ENCODE measurements around the gene PAPPA. TPM values are rescaled to one million over a fixed set of nuclear protein-coding genes. Genes with fewer than 3 reads are reported as not detected.

The PAPPA gene
- total RNA-seq, 4 donors from 2014 or later: 1.0 to 5.0 (median 2.8) TPM

- no peak overlapping the region for H3K27ac ChIP-seq
- no peaks in the 10 kb centered on the region for H3K27me3 ChIP-seq
- 53 to 61% methylated on average over 2 of the region's 2 CpGs for WGBS, 2 donors
- H3K4me3 ChIP-seq (replicated peaks in 1 of 3): no peak overlapping the region
- DNase-seq: no peak
- H3K4me1 ChIP-seq: no peaks in the 10 kb centered on the region
- intact Hi-C loops (cut with DNase I): no loop called here
- no peaks in the 10 kb centered on the region for H3K36me3 ChIP-seq
- H3K9me3 ChIP-seq: no peaks in the 10 kb centered on the region
- TF ChIP-seq, protein P1, sequence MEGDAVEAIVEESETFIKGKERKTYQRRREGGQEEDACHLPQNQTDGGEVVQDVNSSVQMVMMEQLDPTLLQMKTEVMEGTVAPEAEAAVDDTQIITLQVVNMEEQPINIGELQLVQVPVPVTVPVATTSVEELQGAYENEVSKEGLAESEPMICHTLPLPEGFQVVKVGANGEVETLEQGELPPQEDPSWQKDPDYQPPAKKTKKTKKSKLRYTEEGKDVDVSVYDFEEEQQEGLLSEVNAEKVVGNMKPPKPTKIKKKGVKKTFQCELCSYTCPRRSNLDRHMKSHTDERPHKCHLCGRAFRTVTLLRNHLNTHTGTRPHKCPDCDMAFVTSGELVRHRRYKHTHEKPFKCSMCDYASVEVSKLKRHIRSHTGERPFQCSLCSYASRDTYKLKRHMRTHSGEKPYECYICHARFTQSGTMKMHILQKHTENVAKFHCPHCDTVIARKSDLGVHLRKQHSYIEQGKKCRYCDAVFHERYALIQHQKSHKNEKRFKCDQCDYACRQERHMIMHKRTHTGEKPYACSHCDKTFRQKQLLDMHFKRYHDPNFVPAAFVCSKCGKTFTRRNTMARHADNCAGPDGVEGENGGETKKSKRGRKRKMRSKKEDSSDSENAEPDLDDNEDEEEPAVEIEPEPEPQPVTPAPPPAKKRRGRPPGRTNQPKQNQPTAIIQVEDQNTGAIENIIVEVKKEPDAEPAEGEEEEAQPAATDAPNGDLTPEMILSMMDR (IDR thresholded peaks at IDR 0.05): no peak
- TF ChIP-seq POLR2A (IDR thresholded peaks at IDR 0.05): no peak
These were observed 146.8 kb downstream of the PAPPA start for GRCh38 chr9:116300360-116300870.

- no peak for DNase-seq
- Histone ChIP-seq H3K9me3 (no peaks in the 10 kb centered on the region), H3K4me3 (replicated peaks in 1 of 3) (no peak overlapping the region), H3K4me1 (no peaks in the 10 kb centered on the region), H3K27me3 (no peaks in the 10 kb centered on the region), H3K36me3 (no peaks in the 10 kb centered on the region), H3K27ac (no peak overlapping the region)
- 86 to 89% methylated on average over 5 of the region's 5 CpGs for WGBS, 2 donors
- intact Hi-C loops (cut with DNase I): no loop called here
- TF ChIP-seq, protein P1 (IDR thresholded peaks at IDR 0.05): no peak
- no peak for TF ChIP-seq POLR2A (IDR thresholded peaks at IDR 0.05)
These were observed 149.7 kb downstream of the PAPPA start for GRCh38 chr9:116303270-116303669.

- no peak overlapping the region for H3K27ac ChIP-seq
- no peaks in the 10 kb centered on the region for H3K4me1 ChIP-seq
- no peak overlapping the region for H3K4me3 ChIP-seq (replicated peaks in 1 of 3)
- H3K9me3 ChIP-seq: no peaks in the 10 kb centered on the region
- TF ChIP-seq POLR2A (IDR thresholded peaks at IDR 0.05): no peak
- TF ChIP-seq, protein P1 (IDR thresholded peaks at IDR 0.05): no peak
- H3K36me3 ChIP-seq: no peaks in the 10 kb centered on the region
- 82 to 85% methylated on average over 3 of the region's 3 CpGs for WGBS, 2 donors
- intact Hi-C loops (cut with DNase I): no loop called here
- no peaks in the 10 kb centered on the region for H3K27me3 ChIP-seq
- DNase-seq: no peak
These were observed 150.4 kb downstream of the PAPPA start for GRCh38 chr9:116303886-116304538.

GRCh38 chr9:116304761-116305160 is 151.2 kb downstream of the PAPPA start:
- no peaks in the 10 kb centered on the region for H3K27me3 ChIP-seq
- TF ChIP-seq, protein P1 (IDR thresholded peaks at IDR 0.05): no peak
- WGBS, 2 donors: 78% methylated on average over 5 of the region's 5 CpGs
- no peak overlapping the region for H3K4me3 ChIP-seq (replicated peaks in 1 of 3)
- H3K9me3 ChIP-seq: no peaks in the 10 kb centered on the region
- no peak for DNase-seq
- no peaks in the 10 kb centered on the region for H3K4me1 ChIP-seq
- no peak overlapping the region for H3K27ac ChIP-seq
- intact Hi-C loops (cut with DNase I): no loop called here
- H3K36me3 ChIP-seq: no peaks in the 10 kb centered on the region

DNA sequence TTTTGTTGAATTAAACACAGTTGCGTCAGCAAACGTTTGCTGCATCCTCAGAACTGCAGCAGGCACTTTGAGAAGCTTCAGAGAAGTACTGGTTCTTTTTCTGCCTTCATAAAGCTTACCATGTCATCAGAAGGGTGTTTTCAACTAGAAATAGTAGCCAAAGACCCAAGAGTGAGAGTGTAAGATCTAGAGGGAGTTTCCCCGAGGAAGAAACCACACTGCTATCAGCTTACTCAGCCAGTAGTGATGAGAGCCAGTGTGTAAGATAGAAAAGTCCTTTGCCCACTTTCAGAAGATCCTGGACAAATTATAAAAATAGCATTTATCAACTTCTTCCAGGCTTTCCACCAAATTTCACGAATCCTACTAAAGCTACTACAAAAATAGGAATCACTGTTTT is 154.5 kb downstream of the PAPPA start:
- 73 to 74% methylated on average over 4 of the region's 4 CpGs for WGBS, 2 donors

More for the DNA sequence above, 154.5 kb downstream of the PAPPA start:
- DNase-seq: no peak
- Histone ChIP-seq H3K27ac (no peak overlapping the region), H3K4me1 (no peaks in the 10 kb centered on the region), H3K9me3 (no peaks in the 10 kb centered on the region), H3K4me3 (replicated peaks in 1 of 3) (no peak overlapping the region), H3K27me3 (no peaks in the 10 kb centered on the region), H3K36me3 (no peaks in the 10 kb centered on the region)
- TF ChIP-seq, protein P1 (IDR thresholded peaks at IDR 0.05): no peak
- no peak for TF ChIP-seq POLR2A (IDR thresholded peaks at IDR 0.05)
- intact Hi-C loops (cut with DNase I): no loop called here
